ENCODE results near the gene LCP2.

GRCh38 chr5:170287532-170287931 is 10.0 kb downstream of the LCP2 start:
- no peak for TF ChIP-seq POLR2A (IDR thresholded peaks at IDR 0.05)
- TF ChIP-seq CTCF (IDR thresholded peaks at IDR 0.05): no peak
